ENCODE results near the gene KIAA0825.
"Not testable (repeated sequence)": the region's sequence is repeated elsewhere in the genome, so short reads cannot be mapped to it uniquely, and the experiment has no call there.

Gene KIAA0825

GRCh38 chr5:94153736-94154450, 464.5 kb downstream of the KIAA0825 start:
- H4K20me1 ChIP-seq (ENCODE audit: insufficient read depth, low read length) = no peaks in the 10 kb centered on the region
- no peaks in the 10 kb centered on the region for H3K79me2 ChIP-seq (ENCODE audit: low read length)
- no peaks in the 10 kb centered on the region for H3K9me3 ChIP-seq (ENCODE audit: insufficient read depth, low read length)
- H3K4me2 ChIP-seq (ENCODE audit: low read length) = no peak overlapping the region
- H3K27ac ChIP-seq (ENCODE audit: low read length) = no peak overlapping the region
- H3K36me3 ChIP-seq (replicated peaks; ENCODE audit: low read depth, low read length) = no peaks in the 10 kb centered on the region
- no peak overlapping the region for H3K4me3 ChIP-seq (ENCODE audit: low read length)
- H2AFZ ChIP-seq (ENCODE audit: low read depth, low read length) = no peak overlapping the region
- no peaks in the 10 kb centered on the region for H3K27me3 ChIP-seq (ENCODE audit: low read depth, low read length)
- H3K4me1 ChIP-seq (ENCODE audit: low read length) = peaks cover 8% of the 10 kb centered on the region
- H3K9ac ChIP-seq (ENCODE audit: low read length) = no peak overlapping the region
- no peak for TF ChIP-seq EZH2phosphoT487 (IDR thresholded peaks at IDR 0.05; ENCODE audit: low read depth)
- TF ChIP-seq, protein P1, sequence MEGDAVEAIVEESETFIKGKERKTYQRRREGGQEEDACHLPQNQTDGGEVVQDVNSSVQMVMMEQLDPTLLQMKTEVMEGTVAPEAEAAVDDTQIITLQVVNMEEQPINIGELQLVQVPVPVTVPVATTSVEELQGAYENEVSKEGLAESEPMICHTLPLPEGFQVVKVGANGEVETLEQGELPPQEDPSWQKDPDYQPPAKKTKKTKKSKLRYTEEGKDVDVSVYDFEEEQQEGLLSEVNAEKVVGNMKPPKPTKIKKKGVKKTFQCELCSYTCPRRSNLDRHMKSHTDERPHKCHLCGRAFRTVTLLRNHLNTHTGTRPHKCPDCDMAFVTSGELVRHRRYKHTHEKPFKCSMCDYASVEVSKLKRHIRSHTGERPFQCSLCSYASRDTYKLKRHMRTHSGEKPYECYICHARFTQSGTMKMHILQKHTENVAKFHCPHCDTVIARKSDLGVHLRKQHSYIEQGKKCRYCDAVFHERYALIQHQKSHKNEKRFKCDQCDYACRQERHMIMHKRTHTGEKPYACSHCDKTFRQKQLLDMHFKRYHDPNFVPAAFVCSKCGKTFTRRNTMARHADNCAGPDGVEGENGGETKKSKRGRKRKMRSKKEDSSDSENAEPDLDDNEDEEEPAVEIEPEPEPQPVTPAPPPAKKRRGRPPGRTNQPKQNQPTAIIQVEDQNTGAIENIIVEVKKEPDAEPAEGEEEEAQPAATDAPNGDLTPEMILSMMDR (IDR thresholded peaks at IDR 0.05; ENCODE audit: low read depth, low read length) = no peak

GRCh38 chr5:94143621-94144020, 474.8 kb downstream of the KIAA0825 start:
- not testable (repeated sequence) for H2AFZ ChIP-seq (ENCODE audit: low read depth, low read length)

GRCh38 chr5:94140300-94140699, 478.1 kb downstream of the KIAA0825 start:
- Histone ChIP-seq H3K36me3 (replicated peaks; ENCODE audit: low read depth, low read length) (no peaks in the 10 kb centered on the region), H3K27me3 (ENCODE audit: low read depth, low read length) (no peaks in the 10 kb centered on the region), H3K9me3 (ENCODE audit: insufficient read depth, low read length) (no peaks in the 10 kb centered on the region), H3K27ac (ENCODE audit: low read length) (no peak overlapping the region), H3K4me2 (ENCODE audit: low read length) (no peak overlapping the region), H3K4me1 (ENCODE audit: low read length) (no peaks in the 10 kb centered on the region), H3K79me2 (ENCODE audit: low read length) (no peaks in the 10 kb centered on the region), H2AFZ (ENCODE audit: low read depth, low read length) (no peak overlapping the region), H3K4me3 (ENCODE audit: low read length) (no peak overlapping the region), H4K20me1 (ENCODE audit: insufficient read depth, low read length) (no peaks in the 10 kb centered on the region), H3K9ac (ENCODE audit: low read length) (no peak overlapping the region)
- TF ChIP-seq, protein P1 (IDR thresholded peaks at IDR 0.05; ENCODE audit: low read depth, low read length) = no peak

More at GRCh38 chr5:94143621-94144020, 474.8 kb downstream of the KIAA0825 start:
- H3K36me3 ChIP-seq (replicated peaks; ENCODE audit: low read depth, low read length); H3K4me1 ChIP-seq (ENCODE audit: low read length); H3K9me3 ChIP-seq (ENCODE audit: insufficient read depth, low read length); H3K27me3 ChIP-seq (ENCODE audit: low read depth, low read length); H3K79me2 ChIP-seq (ENCODE audit: low read length); H3K4me3 ChIP-seq (ENCODE audit: low read length); H3K9ac ChIP-seq (ENCODE audit: low read length); H4K20me1 ChIP-seq (ENCODE audit: insufficient read depth, low read length); H3K4me2 ChIP-seq (ENCODE audit: low read length); H3K27ac ChIP-seq (ENCODE audit: low read length): not testable (repeated sequence)

DNA sequence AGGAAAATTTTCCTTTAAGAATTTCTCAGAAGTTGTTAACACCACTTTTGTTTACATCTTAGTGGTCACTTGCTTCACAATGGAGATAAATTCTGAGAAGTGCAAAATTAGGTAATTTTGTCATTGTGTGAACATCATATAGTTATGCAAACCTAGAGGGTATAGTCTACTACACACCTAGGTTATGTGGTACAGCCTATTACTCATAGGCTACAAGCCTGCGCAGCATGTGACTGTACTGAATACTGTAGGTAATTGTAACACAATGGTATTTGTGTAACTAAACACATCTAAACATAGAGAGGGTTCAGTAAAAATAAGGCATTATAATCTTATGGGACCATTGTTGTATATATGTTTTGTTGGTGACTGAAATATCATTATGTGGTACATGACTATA, 488.3 kb downstream of the KIAA0825 start:
- Histone ChIP-seq H3K79me2 (ENCODE audit: low read length) (no peaks in the 10 kb centered on the region), H2AFZ (ENCODE audit: low read depth, low read length) (no peak overlapping the region), H3K4me3 (ENCODE audit: low read length) (no peak overlapping the region), H3K27me3 (ENCODE audit: low read depth, low read length) (no peaks in the 10 kb centered on the region), H3K36me3 (replicated peaks; ENCODE audit: low read depth, low read length) (no peaks in the 10 kb centered on the region), H3K9ac (ENCODE audit: low read length) (no peak overlapping the region), H3K4me2 (ENCODE audit: low read length) (no peak overlapping the region), H3K27ac (ENCODE audit: low read length) (no peak overlapping the region), H3K4me1 (ENCODE audit: low read length) (no peaks in the 10 kb centered on the region), H3K9me3 (ENCODE audit: insufficient read depth, low read length) (no peaks in the 10 kb centered on the region), H4K20me1 (ENCODE audit: insufficient read depth, low read length) (no peaks in the 10 kb centered on the region)
- no peak for TF ChIP-seq EZH2phosphoT487 (IDR thresholded peaks at IDR 0.05; ENCODE audit: low read depth)

- no peaks in the 10 kb centered on the region for H4K20me1 ChIP-seq (ENCODE audit: insufficient read depth, low read length)
- H3K4me1 ChIP-seq (ENCODE audit: low read length) = no peaks in the 10 kb centered on the region
- no peak overlapping the region for H2AFZ ChIP-seq (ENCODE audit: low read depth, low read length)
- no peak overlapping the region for H3K4me2 ChIP-seq (ENCODE audit: low read length)
- no peak overlapping the region for H3K9ac ChIP-seq (ENCODE audit: low read length)
- H3K36me3 ChIP-seq (replicated peaks; ENCODE audit: low read depth, low read length) = no peaks in the 10 kb centered on the region
- no peaks in the 10 kb centered on the region for H3K27me3 ChIP-seq (ENCODE audit: low read depth, low read length)
- no peaks in the 10 kb centered on the region for H3K9me3 ChIP-seq (ENCODE audit: insufficient read depth, low read length)
- no peaks in the 10 kb centered on the region for H3K79me2 ChIP-seq (ENCODE audit: low read length)
- no peak overlapping the region for H3K27ac ChIP-seq (ENCODE audit: low read length)
- TF ChIP-seq EZH2phosphoT487 (IDR thresholded peaks at IDR 0.05; ENCODE audit: low read depth) = no peak
- TF ChIP-seq, protein P1 (IDR thresholded peaks at IDR 0.05; ENCODE audit: low read depth, low read length) = no peak
- H3K4me3 ChIP-seq (ENCODE audit: low read length) = no peak overlapping the region
Observed at GRCh38 chr5:94125107-94125506, 493.3 kb downstream of the KIAA0825 start.

DNA sequence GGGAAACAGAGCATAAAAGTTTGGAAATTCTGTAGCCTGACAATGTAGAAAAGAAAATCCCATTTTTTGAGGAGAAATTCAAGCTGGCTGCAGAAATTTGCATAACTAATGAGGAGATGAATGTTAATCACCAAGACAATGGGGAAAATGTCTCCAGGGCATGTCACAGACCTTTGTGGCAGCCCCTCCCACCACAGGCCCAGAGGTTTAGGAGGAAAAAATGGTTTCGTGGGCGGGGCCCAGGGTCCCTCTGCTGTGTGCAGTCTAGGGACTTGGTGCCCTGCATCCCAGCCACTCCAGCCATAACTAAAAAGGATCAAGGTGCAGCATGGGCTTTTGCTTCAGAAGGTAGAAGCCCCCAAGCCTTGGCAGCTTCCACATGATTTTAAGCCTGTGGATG, 502.1 kb downstream of the KIAA0825 start:
- not testable (repeated sequence) for H3K27ac ChIP-seq (ENCODE audit: low read length); H2AFZ ChIP-seq (ENCODE audit: low read depth, low read length); H3K4me2 ChIP-seq (ENCODE audit: low read length); H3K9me3 ChIP-seq (ENCODE audit: insufficient read depth, low read length); H3K4me1 ChIP-seq (ENCODE audit: low read length); H3K4me3 ChIP-seq (ENCODE audit: low read length); H3K9ac ChIP-seq (ENCODE audit: low read length); H3K79me2 ChIP-seq (ENCODE audit: low read length); H4K20me1 ChIP-seq (ENCODE audit: insufficient read depth, low read length); H3K27me3 ChIP-seq (ENCODE audit: low read depth, low read length); H3K36me3 ChIP-seq (replicated peaks; ENCODE audit: low read depth, low read length)
